ENCODE data around the gene AMZ1.
"Not testable (repeated sequence)": the region's sequence is repeated elsewhere in the genome, so short reads cannot be mapped to it uniquely, and the experiment has no call there.

The AMZ1 gene

GRCh38 chr7:2692543-2692942 lies 4.5 kb downstream of the AMZ1 start:
- no peak for DNase-seq

- DNase-seq = not testable (repeated sequence)
Observed at GRCh38 chr7:2693420-2694121, 5.6 kb downstream of the AMZ1 start.

GRCh38 chr7:2694122-2694436 lies 6.1 kb downstream of the AMZ1 start:
- DNase-seq = not testable (repeated sequence)

GRCh38 chr7:2698581-2699288 lies 10.7 kb downstream of the AMZ1 start:
- no peak for DNase-seq

GRCh38 chr7:2699289-2699620 lies 11.3 kb downstream of the AMZ1 start:
- DNase-seq = no peak

GRCh38 chr7:2700141-2700850 lies 12.3 kb downstream of the AMZ1 start:
- DNase-seq = no peak

GRCh38 chr7:2701424-2701823 lies 13.4 kb downstream of the AMZ1 start:
- DNase-seq = no peak

- DNase-seq = no peak
Observed at GRCh38 chr7:2701832-2702593, 14.0 kb downstream of the AMZ1 start.

GRCh38 chr7:2702594-2702957 lies 14.6 kb downstream of the AMZ1 start:
- no peak for DNase-seq

- DNase-seq = no peak
Observed at GRCh38 chr7:2705371-2706096, 17.5 kb downstream of the AMZ1 start.

GRCh38 chr7:2706685-2707126 lies 18.7 kb downstream of the AMZ1 start:
- DNase-seq = no peak

- no peak for DNase-seq
Observed at GRCh38 chr7:2707481-2707880, 19.5 kb downstream of the AMZ1 start.

GRCh38 chr7:2708041-2708440 lies 20.0 kb downstream of the AMZ1 start:
- DNase-seq = no peak

GRCh38 chr7:2708547-2709310 lies 20.7 kb downstream of the AMZ1 start:
- no peak for DNase-seq

- peak; percentile 42 for DNase-seq
Observed at GRCh38 chr7:2709553-2710285, 21.7 kb downstream of the AMZ1 start.

- DNase-seq = no peak
Observed at GRCh38 chr7:2710286-2710655, 22.3 kb downstream of the AMZ1 start.

- DNase-seq = peak; percentile 4
Observed at GRCh38 chr7:2710901-2711551, 23.0 kb downstream of the AMZ1 start.

GRCh38 chr7:2711895-2712675 lies 24.1 kb downstream of the AMZ1 start:
- DNase-seq = no peak

- peak; percentile 5 for DNase-seq
Observed at GRCh38 chr7:2713370-2713769, 25.4 kb downstream of the AMZ1 start.

GRCh38 chr7:2713978-2714377 lies 26.0 kb downstream of the AMZ1 start:
- no peak for DNase-seq

Measured in OCI-M1 (cell line).